Astrocyte (in vitro differentiated cells and primary cell): ENCODE measurements around the gene SLC7A5. TPM values are rescaled to one million over a fixed set of nuclear protein-coding genes. Genes with fewer than 3 reads are reported as not detected.

ENCODE experiments used
- DNase-seq: peaks from one replicate; pipeline ENCODE4 v3.0.0-alpha.2; 2010; ENCODE audit warnings: low read depth
- FAIRE-seq: peaks from 2 replicates; lab custom pipeline; 2011; peaks lifted over from hg19 to GRCh38; lab: Jason Lieb, UNC
- H2AFZ ChIP-seq: 2 replicates; pipeline ENCODE4 v1.6.0; 2012; ENCODE audit warnings: low read depth, low read length, inconsistent platforms
- H3K27ac ChIP-seq: 2 replicates; pipeline ENCODE4 v1.5.1; 2011; ENCODE audit warnings: low read depth, low read length, inconsistent platforms
- H3K27me3 ChIP-seq: 2 replicates; pipeline ENCODE4 v1.6.0; 2011; ENCODE audit warnings: low read length, inconsistent platforms; ENCODE audit not compliant: insufficient read depth
- H3K36me3 ChIP-seq: 2 replicates; pipeline ENCODE4 v1.5.1; 2011; ENCODE audit warnings: low read length, inconsistent platforms; ENCODE audit not compliant: insufficient read depth
- H3K4me1 ChIP-seq: 2 replicates; pipeline ENCODE4 v1.5.1; 2011; ENCODE audit warnings: low read length, inconsistent platforms; ENCODE audit not compliant: insufficient read depth
- H3K4me2 ChIP-seq: 2 replicates; pipeline ENCODE4 v1.6.0; 2012; ENCODE audit warnings: low read length, inconsistent platforms
- H3K4me3 ChIP-seq: 2 replicates; pipeline ENCODE4 v1.5.1; 2011; ENCODE audit warnings: low read depth, mild to moderate bottlenecking, low read length, inconsistent platforms; ENCODE audit not compliant: insufficient read depth
- H3K79me2 ChIP-seq: 2 replicates; pipeline ENCODE4 v1.6.0; 2012; ENCODE audit warnings: mild to moderate bottlenecking, low read length, inconsistent platforms; ENCODE audit not compliant: insufficient read depth
- H3K9ac ChIP-seq: 2 replicates; pipeline ENCODE4 v1.6.0; 2012; ENCODE audit warnings: mild to moderate bottlenecking, low read length, inconsistent platforms
- H3K9me3 ChIP-seq: 2 replicates; pipeline ENCODE4 v1.5.1; 2012; ENCODE audit warnings: low read depth, mild to moderate bottlenecking, low read length, inconsistent platforms; ENCODE audit not compliant: insufficient read depth
- H4K20me1 ChIP-seq: 2 replicates; pipeline ENCODE4 v1.6.0; 2012; ENCODE audit warnings: low read length, inconsistent platforms; ENCODE audit not compliant: insufficient read depth
- H3K27ac Mint-ChIP-seq: one replicate; pipeline ENCODE4 v1.8.0; 2021; ENCODE audit warnings: mild to moderate bottlenecking, mixed read lengths; ENCODE audit not compliant: unreplicated experiment
- H3K27me3 Mint-ChIP-seq: one replicate; pipeline ENCODE4 v1.8.0; 2021; ENCODE audit warnings: low read depth, mixed read lengths; ENCODE audit not compliant: unreplicated experiment
- H3K36me3 Mint-ChIP-seq: one replicate; pipeline ENCODE4 v1.8.0; 2021; ENCODE audit warnings: low read depth, mixed read lengths; ENCODE audit not compliant: unreplicated experiment
- H3K4me1 Mint-ChIP-seq: one replicate; pipeline ENCODE4 v1.8.0; 2021; ENCODE audit warnings: low read depth, mixed read lengths; ENCODE audit not compliant: unreplicated experiment
- H3K4me3 Mint-ChIP-seq: one replicate; pipeline ENCODE4 v1.8.0; 2021; ENCODE audit warnings: mild to moderate bottlenecking, moderate library complexity, mixed read lengths; ENCODE audit not compliant: unreplicated experiment
- H3K9me3 Mint-ChIP-seq: one replicate; pipeline ENCODE4 v1.8.0; 2021; ENCODE audit warnings: mild to moderate bottlenecking, mixed read lengths; ENCODE audit not compliant: unreplicated experiment
- CTCF ChIP-seq: IDR thresholded peaks from 2 replicates; pipeline ENCODE4 v1.5.1; 2011; ENCODE audit warnings: low read depth, mild to moderate bottlenecking, inconsistent platforms, low read length, moderate library complexity; ENCODE audit not compliant: insufficient read depth
- EZH2 ChIP-seq: IDR thresholded peaks from 2 replicates; pipeline ENCODE4 v1.6.1; 2012; ENCODE audit warnings: mild to moderate bottlenecking, low read length, inconsistent platforms; ENCODE audit not compliant: insufficient read depth
- total RNA-seq: library from RNA; stranded (reverse); gene quantifications from 2 replicates; pipeline ENCODE4 v1.2.1, GENCODE V29; 2021

Gene SLC7A5
- total RNA-seq, 1 donor from 2014 or later: 815 TPM

- Histone ChIP-seq H4K20me1 (peaks cover 98% of the 10 kb centered on the region), H3K9ac (no peak overlapping the region), H2AFZ (no peak overlapping the region), H3K9me3 (no peaks in the 10 kb centered on the region), H3K36me3 (peaks cover 13% of the 10 kb centered on the region), H3K4me3 (no peak overlapping the region), H3K27me3 (no peaks in the 10 kb centered on the region), H3K79me2 (peaks cover 84% of the 10 kb centered on the region), H3K4me2 (no peak overlapping the region), H3K4me1 (no peaks in the 10 kb centered on the region), H3K27ac (peak overlapping the region; percentile 26)
- FAIRE-seq (no peak), DNase-seq (peak; percentile 36)
- Mint-ChIP-seq H3K27ac (no peak overlapping the region), H3K9me3 (peaks cover 3% of the 10 kb centered on the region), H3K4me1 (peaks cover 21% of the 10 kb centered on the region), H3K36me3 (peaks cover 12% of the 10 kb centered on the region), H3K27me3 (no peaks in the 10 kb centered on the region), H3K4me3 (no peak overlapping the region)
- TF ChIP-seq CTCF (peak; percentile 3), EZH2 (no peak)
Measured at GRCh38 chr16:87844120-87844733, 25.1 kb downstream of the SLC7A5 start.

GRCh38 chr16:87843678-87844105, 25.6 kb downstream of the SLC7A5 start:
- FAIRE-seq (no peak), DNase-seq (no peak)
- Histone ChIP-seq H3K4me1 (no peaks in the 10 kb centered on the region), H4K20me1 (peaks cover 98% of the 10 kb centered on the region), H3K9me3 (no peaks in the 10 kb centered on the region), H3K27ac (peak overlapping the region; percentile 26), H3K4me2 (no peak overlapping the region), H3K79me2 (peaks cover 78% of the 10 kb centered on the region), H3K4me3 (no peak overlapping the region), H3K9ac (no peak overlapping the region), H3K36me3 (peaks cover 16% of the 10 kb centered on the region), H3K27me3 (no peaks in the 10 kb centered on the region), H2AFZ (no peak overlapping the region)
- Mint-ChIP-seq H3K4me3 (no peak overlapping the region), H3K9me3 (peaks cover 3% of the 10 kb centered on the region), H3K27me3 (no peaks in the 10 kb centered on the region), H3K27ac (no peak overlapping the region), H3K4me1 (peaks cover 21% of the 10 kb centered on the region), H3K36me3 (peaks cover 12% of the 10 kb centered on the region)
- TF ChIP-seq EZH2 (no peak), CTCF (no peak)

- Histone ChIP-seq H3K79me2 (peaks cover 65% of the 10 kb centered on the region), H3K36me3 (peaks cover 21% of the 10 kb centered on the region), H3K4me1 (peaks cover 4% of the 10 kb centered on the region), H2AFZ (no peak overlapping the region), H3K9me3 (no peaks in the 10 kb centered on the region), H3K27ac (no peak overlapping the region), H3K4me3 (no peak overlapping the region), H3K9ac (no peak overlapping the region), H4K20me1 (peaks cover 96% of the 10 kb centered on the region), H3K4me2 (no peak overlapping the region), H3K27me3 (no peaks in the 10 kb centered on the region)
- DNase-seq: no peak
- Mint-ChIP-seq H3K27me3 (no peaks in the 10 kb centered on the region), H3K9me3 (peaks cover 3% of the 10 kb centered on the region), H3K27ac (peak overlapping the region; percentile 80), H3K36me3 (peaks cover 14% of the 10 kb centered on the region), H3K4me1 (peaks cover 21% of the 10 kb centered on the region), H3K4me3 (no peak overlapping the region)
- TF ChIP-seq CTCF: no peak
- no peak for TF ChIP-seq EZH2
- FAIRE-seq: no peak
Measured at GRCh38 chr16:87842209-87842869, 27.0 kb downstream of the SLC7A5 start.
